AG04450 (cell line): Measurements from ENCODE around the gene BIRC7. TPM values are rescaled to one million over a fixed set of nuclear protein-coding genes. Genes with fewer than 3 reads are reported as not detected.
A peak's percentile ranks its signal among the peaks of the same experiment; 100 is the strongest.

Source experiments
- CTCF ChIA-PET: fragments of 300-600, 350-600 bp; formaldehyde crosslinking; extraction: SDS; loops from one replicate; lab custom pipeline; 2022; ENCODE audit warnings: antibody characterized with exemption, inconsistent platforms; lab: Charles Lee
- POLR2A ChIA-PET: fragments of 350-600 bp; formaldehyde crosslinking; extraction: SDS; loops from one replicate; lab custom pipeline; 2021; ENCODE audit warnings: antibody characterized with exemption, inconsistent platforms; lab: Yijun Ruan, JAX
- DNase-seq: peaks from one replicate; pipeline ENCODE4 v3.0.0-alpha.2; 2011; ENCODE audit warnings: low read depth, low spot score
- H3K27ac ChIP-seq: one replicate; pipeline ENCODE4 v1.5.1; 2012; ENCODE audit warnings: low read depth, low read length, control low read depth
- H3K27me3 ChIP-seq: one replicate; pipeline ENCODE4 v1.6.0; 2012; ENCODE audit warnings: low read length; ENCODE audit not compliant: control insufficient read depth, insufficient read depth
- H3K4me3 ChIP-seq: 2 replicates; pipeline ENCODE4 v1.5.1; 2011; ENCODE audit warnings: mild to moderate bottlenecking, low read depth, low read length, control low read depth
- H3K9me3 ChIP-seq: 2 replicates; pipeline ENCODE4 v1.5.1; 2012; ENCODE audit warnings: low read length; ENCODE audit not compliant: control insufficient read depth, insufficient read depth
- polyA plus RNA-seq: library from polyadenylated mRNA; depleted of rRNA; stranded (reverse); fragments of >200 nt; gene quantifications from 2 replicates; pipeline ENCODE4 v1.2.3, GENCODE V29; 2011
- TF ChIP-seq, protein P1 (sequence below): IDR thresholded peaks from 2 replicates; pipeline ENCODE4 v1.5.1; 2011; ENCODE audit warnings: low read depth, low read length, control low read depth, inconsistent platforms

BIRC7 gene
- polyA plus RNA-seq, 1 experiment = not detected

DNA sequence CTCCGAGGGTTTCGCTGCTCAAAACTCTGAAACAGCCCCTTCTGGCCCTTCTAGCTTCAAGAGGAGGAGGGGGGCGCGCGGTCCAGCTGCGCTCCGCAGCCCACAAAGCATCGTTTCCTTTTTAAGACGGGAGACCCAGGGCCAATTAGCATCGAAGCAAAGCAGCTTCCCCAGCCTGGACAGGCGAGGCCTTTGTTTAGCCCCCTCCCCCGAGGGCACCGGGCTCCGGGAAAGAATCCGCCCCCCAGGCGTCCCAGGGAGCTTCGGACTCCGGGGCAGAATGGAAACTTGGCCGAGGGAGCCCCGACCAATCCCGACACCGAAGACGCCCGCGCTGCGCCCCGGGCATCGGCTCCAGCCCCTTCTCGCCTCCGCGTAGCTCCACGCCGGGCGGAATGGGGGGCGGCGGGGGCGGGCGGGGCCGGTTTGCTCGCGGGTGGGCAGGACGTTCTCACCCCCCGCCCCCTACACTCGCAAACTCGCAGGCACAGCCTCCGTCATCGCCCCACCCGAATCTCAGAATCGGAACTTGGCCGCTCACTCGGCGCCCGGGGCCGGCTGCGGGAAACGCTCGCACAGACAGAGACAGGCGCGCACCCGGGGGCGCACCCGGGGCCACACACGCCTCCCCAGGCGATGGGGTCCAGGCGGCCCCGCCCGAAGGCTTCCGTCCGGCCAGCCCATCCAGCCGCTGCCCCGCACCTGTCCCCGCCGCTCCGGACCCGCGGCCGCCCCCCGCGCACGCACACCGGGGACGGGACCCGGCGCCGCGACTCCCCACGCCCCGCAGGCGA is 17.9 kb downstream of the BIRC7 start:
- Histone ChIP-seq H3K9me3 (peaks cover 3% of the 10 kb centered on the region; the same call in 1 of the 2 replicates), H3K27me3 (peaks cover 53% of the 10 kb centered on the region), H3K27ac (no peak overlapping the region), H3K4me3 (0 out of 2 replicates have a peak overlapping the region, but pooled peaks have one; percentile 10)
- TF ChIP-seq, protein P1, sequence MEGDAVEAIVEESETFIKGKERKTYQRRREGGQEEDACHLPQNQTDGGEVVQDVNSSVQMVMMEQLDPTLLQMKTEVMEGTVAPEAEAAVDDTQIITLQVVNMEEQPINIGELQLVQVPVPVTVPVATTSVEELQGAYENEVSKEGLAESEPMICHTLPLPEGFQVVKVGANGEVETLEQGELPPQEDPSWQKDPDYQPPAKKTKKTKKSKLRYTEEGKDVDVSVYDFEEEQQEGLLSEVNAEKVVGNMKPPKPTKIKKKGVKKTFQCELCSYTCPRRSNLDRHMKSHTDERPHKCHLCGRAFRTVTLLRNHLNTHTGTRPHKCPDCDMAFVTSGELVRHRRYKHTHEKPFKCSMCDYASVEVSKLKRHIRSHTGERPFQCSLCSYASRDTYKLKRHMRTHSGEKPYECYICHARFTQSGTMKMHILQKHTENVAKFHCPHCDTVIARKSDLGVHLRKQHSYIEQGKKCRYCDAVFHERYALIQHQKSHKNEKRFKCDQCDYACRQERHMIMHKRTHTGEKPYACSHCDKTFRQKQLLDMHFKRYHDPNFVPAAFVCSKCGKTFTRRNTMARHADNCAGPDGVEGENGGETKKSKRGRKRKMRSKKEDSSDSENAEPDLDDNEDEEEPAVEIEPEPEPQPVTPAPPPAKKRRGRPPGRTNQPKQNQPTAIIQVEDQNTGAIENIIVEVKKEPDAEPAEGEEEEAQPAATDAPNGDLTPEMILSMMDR = no peak
- no peak for DNase-seq
- ChIA-PET POLR2A (interaction anchor here (0.9 kb wide), 1 partner anchor 27 kb away, joined by 3 read pairs; no protein-coding TSS in a partner anchor), CTCF (interaction anchor here (0.6 to 1.4 kb wide), 4 partner anchors 21 to 30 kb away, joined by 3 to 12 read pairs (median 3); no protein-coding TSS in a partner anchor)

DNA sequence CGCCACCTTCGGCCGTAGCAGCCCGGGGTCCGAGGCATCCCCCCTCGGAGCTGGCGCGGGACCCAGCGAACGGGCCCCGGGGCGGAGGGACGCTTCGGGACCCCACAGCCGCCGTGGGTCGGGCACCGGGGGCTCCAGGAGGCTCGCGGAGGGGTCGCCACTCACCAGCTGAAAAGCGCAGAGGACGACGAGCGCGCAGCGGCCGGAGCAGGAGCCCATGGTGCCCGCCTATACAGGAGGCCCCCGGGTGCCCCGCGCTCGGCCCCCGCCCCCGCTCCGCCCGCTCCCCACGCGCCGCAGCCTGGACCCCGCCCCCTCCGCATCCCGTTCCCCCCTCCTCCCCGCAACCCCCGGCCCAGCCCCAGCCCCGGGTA is 18.5 kb downstream of the BIRC7 start, which contains the start of gene NKAIN4:
TSS of gene NKAIN4 (minus strand) at position 232 of the 374 bp plus-strand sequence. CDS start at position 219, 13 bp downstream.
- CTCF ChIA-PET = interaction anchor here (0.6 to 1.6 kb wide), 2 partner anchors 26 to 30 kb away, joined by 3 to 7 read pairs; no protein-coding TSS in a partner anchor
- H3K27me3 ChIP-seq = peaks cover 58% of the 10 kb centered on the region
- DNase-seq = no peak
- TF ChIP-seq, protein P1 = no peak
- 0 out of 2 replicates have a peak within 1 kb of the TSS, but pooled peaks have one; percentile 10 for H3K4me3 ChIP-seq
- POLR2A ChIA-PET = no interaction called here
- peaks cover 6% of the 10 kb centered on the region; the same call in 1 of the 2 replicates for H3K9me3 ChIP-seq
- no peak within 1 kb of the TSS for H3K27ac ChIP-seq

DNA sequence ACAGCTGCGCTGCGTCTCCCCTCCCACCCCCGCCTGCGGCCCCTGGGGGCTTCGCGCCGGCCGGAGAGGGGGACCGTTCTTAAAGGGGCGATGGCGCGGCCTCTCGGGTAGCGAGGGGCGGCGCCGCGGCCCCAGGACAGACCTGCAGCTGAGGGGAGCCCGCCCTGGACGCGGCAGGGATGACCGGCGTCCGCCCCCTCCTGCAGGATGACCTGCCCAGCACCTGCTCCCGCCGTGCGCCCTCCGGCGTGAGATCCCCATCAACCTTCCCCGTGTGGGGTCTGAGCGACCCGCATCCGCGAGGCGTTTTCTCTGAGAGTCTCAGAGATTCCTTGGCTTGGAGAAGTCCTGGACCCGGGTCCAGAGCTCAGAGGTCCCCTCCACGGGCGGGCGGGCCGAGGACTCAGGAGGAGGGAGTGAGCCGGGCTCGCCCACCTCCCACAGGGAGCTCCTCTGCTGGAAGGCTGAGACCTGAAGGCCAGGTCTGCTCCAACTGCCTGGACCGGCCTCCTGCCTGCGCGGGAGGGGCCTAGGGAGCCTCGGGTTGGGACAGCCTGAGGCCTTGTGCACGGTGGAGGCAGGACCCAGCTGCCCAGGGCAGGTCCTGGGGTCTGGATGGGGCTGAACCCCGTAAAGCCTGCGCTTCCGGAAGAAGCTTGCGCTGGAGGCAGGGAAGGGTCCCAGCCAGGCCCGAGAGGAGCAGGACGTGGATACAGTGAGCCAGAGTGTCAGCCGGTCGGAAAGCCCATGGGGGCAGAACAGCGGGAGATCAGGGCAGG is 19.1 kb downstream of the BIRC7 start:
- POLR2A ChIA-PET = no interaction called here
- peaks cover 61% of the 10 kb centered on the region for H3K27me3 ChIP-seq

DNA sequence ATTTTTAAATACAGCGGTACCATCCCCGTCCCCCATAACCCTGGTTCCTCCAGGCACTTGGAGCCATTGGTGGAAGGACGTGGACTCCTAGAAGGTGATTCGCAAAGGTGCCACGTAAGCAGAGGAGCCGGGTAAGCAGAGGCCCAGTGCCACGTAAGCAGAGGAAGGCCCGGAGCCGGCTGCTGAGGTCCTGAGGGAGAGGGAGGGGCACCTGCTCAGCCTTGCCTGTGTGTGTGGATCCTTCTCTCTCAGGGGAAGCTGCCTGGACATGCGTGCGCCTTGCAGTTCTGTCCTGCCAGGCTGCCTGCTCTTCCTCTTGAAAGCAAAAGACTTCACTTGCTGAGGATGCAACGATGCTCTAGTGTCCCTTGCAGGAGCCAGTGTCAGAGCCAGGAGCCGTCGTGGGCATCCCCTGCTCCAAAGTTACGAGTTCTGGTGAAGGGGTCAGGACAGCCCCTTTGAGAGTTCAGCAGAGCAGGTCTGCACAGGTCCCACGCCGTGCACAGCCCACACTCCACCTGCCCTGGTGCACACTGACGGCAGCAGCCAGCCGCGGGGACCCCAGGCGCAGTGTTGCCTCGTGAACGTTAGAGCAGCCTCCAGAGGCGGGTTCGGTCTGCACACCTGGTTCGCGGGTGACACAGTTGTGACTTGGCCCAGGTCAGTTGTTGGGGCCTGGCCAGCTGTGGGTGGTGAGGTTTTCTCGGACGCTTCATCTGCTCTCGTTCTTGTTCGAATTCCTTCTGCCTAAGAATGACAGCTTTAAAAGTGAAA is 20.4 kb downstream of the BIRC7 start:
- Histone ChIP-seq H3K27me3 (peaks cover 75% of the 10 kb centered on the region), H3K27ac (no peak overlapping the region), H3K4me3 (no peak overlapping the region), H3K9me3 (peaks cover 10% of the 10 kb centered on the region; the same call in 1 of the 2 replicates)
- TF ChIP-seq, protein P1 = no peak
- no peak for DNase-seq
- POLR2A ChIA-PET = no interaction called here
- CTCF ChIA-PET = interaction anchor here (1.6 kb wide), 1 partner anchor 32 kb away, joined by 7 read pairs; no protein-coding TSS in a partner anchor

More for the DNA sequence above, 19.1 kb downstream of the BIRC7 start:
- DNase-seq = no peak
- Histone ChIP-seq H3K4me3 (no peak overlapping the region), H3K9me3 (peaks cover 10% of the 10 kb centered on the region; the same call in 1 of the 2 replicates), H3K27ac (no peak overlapping the region)
- CTCF ChIA-PET = interaction anchor here (1.6 kb wide), 1 partner anchor 31 kb away, joined by 7 read pairs; no protein-coding TSS in a partner anchor
- TF ChIP-seq, protein P1 = no peak
